Ovary (tissue), 9 donors: ENCODE measurements around the gene SLC22A3. TPM values are rescaled to one million over a fixed set of nuclear protein-coding genes. Genes with fewer than 3 reads are reported as not detected.

ENCODE experiments used
- DNase-seq, 5 donors: peaks; one replicate each; pipeline ENCODE4 v3.0.0-alpha.2; 2019 to 2020
- H3K27ac ChIP-seq, 2 donors: fragments of 200-600 bp; one replicate each; pipeline versions ENCODE4 v1.5.1 to v1.8.0; 2019 to 2022
- H3K27me3 ChIP-seq: fragments of 200-600 bp; one replicate; pipeline ENCODE4 v1.8.0; 2022
- H3K36me3 ChIP-seq: fragments of 200-600 bp; sonication (generic); one replicate; pipeline ENCODE4 v1.5.1; 2019
- H3K4me1 ChIP-seq: one replicate; pipeline ENCODE4 v1.8.1; 2013; ENCODE audit warnings: mild to moderate bottlenecking, moderate library complexity; ENCODE audit not compliant: insufficient read depth
- H3K4me3 ChIP-seq: fragments of 200-600 bp; sonication (generic); one replicate; pipeline ENCODE4 v1.5.1; 2017
- H3K9me3 ChIP-seq, 2 donors: fragments of 200-600 bp in 1 of 2; sonication (generic) in 1 of 2; one replicate each; pipeline versions ENCODE4 v1.5.1 to v1.8.1; 2013 to 2019; ENCODE audit warnings: mild to moderate bottlenecking in 1 of 2, moderate library complexity in 1 of 2
- EP300 ChIP-seq: sonication (generic); formaldehyde crosslinking; IDR thresholded peaks from one replicate; pipeline ENCODE4 v1.6.1; 2017; ENCODE audit warnings: antibody characterized with exemption
- POLR2A ChIP-seq: fragments of 450-650 bp; IDR thresholded peaks from one replicate; pipeline ENCODE4 v1.6.1; 2017; ENCODE audit warnings: antibody characterized with exemption, mild to moderate bottlenecking, moderate library complexity
- WGBS, 3 donors: extraction: QIAGEN DNeasy Blood & Tissue Kit in 1 of 3; methylation state at CpG; one replicate each; pipeline versions ENCODE4 v1.1.5 to v1.1.7; 2013 to 2017; 5-methylcytosine and 5-hydroxymethylcytosine counted together
- intact Hi-C, 4 donors: fragments of 100-400 bp; cut with DNase I; formaldehyde crosslinking; loops; one replicate each; pipeline versions ENCODE4 v1.11.0 to v1.15.1; 2022 to 2023
- polyA plus RNA-seq, 2 donors: library from polyadenylated mRNA; stranded (reverse); fragments of 200-250 nt in 1 of 2; fragments of 350-450 nt in 1 of 2; fragmentation: Illumina TruSeq in 1 of 2; extraction: RNeasy Lipid Tissue Mini Kit (QIAGEN cat#74804) in 1 of 2; gene quantifications; one replicate each; pipeline ENCODE4 v1.2.3, GENCODE V29; 2013 to 2014
- total RNA-seq, 7 donors: library from RNA; depleted of rRNA in 2 of 7; stranded (reverse); fragments of >200 nt in 2 of 7; fragmentation: NEBNext Ultra II Directional in 3 of 7; extraction: Animal tissue kit (Norgen Biotek cat#: 25700) in 3 of 7; gene quantifications; one replicate each; pipeline versions ENCODE4 v1.1.0 to v1.2.4, GENCODE V29; 2016 to 2023
- TF ChIP-seq, protein P1 (sequence below), 3 donors: fragments of 450-650 bp in 2 of 3; fragments of 200-600 bp in 1 of 3; IDR thresholded peaks; one replicate each; pipeline versions ENCODE4 v1.5.1 to v1.8.0; 2016 to 2022; ENCODE audit warnings: antibody characterized with exemption in 3 of 3, mild to moderate bottlenecking in 1 of 3
- donor health status: DM: no; HTN: no; CAD: no; lungs with moderate emphysema.
- donor health status: DM: no; HTN: no; CAD: no.
- donor health status: Bipolar disorder and iron deficiency.
- donor health status: DM: yes; HTN: yes; CAD: no.
- donor health status: DM: no; HTN: no; CAD: no.
- donor health status: DM: yes; HTN: yes; CAD: no.

Gene SLC22A3
- total and polyA plus RNA-seq, 9 donors, result 13.5 to 42.5 (median 30.5) TPM

DNA sequence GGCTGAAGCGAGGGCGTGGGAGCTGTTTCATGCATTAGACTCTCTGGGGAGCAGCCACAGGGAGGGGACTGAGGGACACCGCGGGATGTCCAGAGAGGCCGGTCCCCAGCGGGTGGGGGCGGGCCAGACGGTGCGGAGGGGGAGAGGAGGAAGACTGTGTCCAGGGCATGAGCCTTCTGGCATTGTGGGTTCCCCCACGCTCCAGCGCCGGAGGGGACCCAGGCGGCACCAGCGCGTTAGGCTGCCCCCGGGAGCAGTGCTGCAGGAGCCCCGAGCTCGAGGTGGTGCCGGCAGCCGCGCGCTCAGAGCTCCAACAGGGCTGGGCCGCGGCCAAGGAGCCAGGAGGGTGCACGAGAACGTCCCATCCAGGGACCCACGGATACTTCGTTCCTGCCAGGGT is 14.4 kb downstream of the SLC22A3 start:
- 87 to 95% (median 94%) methylated on average over 27 to 28 of the region's 28 CpGs for WGBS, 3 donors

DNA sequence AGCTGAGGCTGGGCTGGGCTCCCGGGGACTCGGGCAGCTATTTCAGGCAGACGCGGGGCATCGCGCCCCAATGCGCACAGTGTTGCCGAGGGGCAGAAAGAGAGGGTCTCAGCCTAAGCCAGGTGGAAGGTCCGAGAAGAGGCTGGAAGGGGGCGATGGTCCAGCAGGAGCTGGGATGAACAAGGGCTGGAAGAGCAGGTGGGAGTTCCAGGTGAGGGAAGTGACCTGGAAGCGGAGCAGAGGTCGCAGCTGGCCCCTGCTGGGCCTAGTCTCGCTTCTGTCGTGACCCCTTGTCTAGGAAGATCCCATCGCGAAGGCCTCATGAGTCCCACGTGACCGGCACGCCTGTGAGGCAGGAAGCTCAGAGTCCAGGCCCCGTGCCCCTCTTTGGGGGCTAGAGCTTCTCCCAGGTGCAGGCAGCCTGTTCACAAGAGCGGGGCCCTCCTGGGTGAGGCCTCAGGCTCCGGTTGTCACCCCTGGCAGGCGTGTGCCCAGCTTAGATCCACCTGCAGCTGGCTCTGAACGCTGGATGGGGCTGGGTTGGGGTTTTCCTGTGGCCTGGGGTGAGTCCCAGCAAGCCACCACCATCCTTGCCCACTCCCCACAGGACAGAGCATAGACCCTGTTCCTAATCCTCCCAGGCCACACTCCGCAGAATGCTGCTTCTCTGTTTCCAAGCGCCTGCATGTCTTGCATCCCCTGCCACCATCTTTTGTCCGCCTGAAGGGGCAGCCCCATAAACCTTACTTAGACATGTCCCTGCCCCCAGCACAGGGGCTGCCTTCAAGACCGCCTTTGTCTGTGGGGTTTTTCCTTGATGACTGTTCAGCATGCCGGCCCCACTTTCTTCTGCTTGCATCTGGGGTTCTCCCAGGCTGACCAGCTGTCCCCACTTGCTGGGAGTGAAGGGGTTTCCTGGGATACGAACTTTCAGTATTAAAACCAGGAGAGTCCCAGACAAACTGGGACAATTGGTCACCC is 15.1 kb downstream of the SLC22A3 start:
- Histone ChIP-seq H3K27ac (no peak overlapping the region), H3K36me3 (no peaks in the 10 kb centered on the region), H3K9me3 (no peaks in the 10 kb centered on the region), H3K27me3 (no peaks in the 10 kb centered on the region), H3K4me3 (no peak overlapping the region), H3K4me1 (no peaks in the 10 kb centered on the region)
- TF ChIP-seq EP300 (no peak), POLR2A (no peak)
- TF ChIP-seq, protein P1, sequence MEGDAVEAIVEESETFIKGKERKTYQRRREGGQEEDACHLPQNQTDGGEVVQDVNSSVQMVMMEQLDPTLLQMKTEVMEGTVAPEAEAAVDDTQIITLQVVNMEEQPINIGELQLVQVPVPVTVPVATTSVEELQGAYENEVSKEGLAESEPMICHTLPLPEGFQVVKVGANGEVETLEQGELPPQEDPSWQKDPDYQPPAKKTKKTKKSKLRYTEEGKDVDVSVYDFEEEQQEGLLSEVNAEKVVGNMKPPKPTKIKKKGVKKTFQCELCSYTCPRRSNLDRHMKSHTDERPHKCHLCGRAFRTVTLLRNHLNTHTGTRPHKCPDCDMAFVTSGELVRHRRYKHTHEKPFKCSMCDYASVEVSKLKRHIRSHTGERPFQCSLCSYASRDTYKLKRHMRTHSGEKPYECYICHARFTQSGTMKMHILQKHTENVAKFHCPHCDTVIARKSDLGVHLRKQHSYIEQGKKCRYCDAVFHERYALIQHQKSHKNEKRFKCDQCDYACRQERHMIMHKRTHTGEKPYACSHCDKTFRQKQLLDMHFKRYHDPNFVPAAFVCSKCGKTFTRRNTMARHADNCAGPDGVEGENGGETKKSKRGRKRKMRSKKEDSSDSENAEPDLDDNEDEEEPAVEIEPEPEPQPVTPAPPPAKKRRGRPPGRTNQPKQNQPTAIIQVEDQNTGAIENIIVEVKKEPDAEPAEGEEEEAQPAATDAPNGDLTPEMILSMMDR (IDR thresholded peaks at IDR 0.05), result no peak
- intact Hi-C loops, result no loop called here
- WGBS, 3 donors, result 94 to 96% (median 94%) methylated on average over 30 of the region's 30 CpGs
- no peak for DNase-seq

More for the DNA sequence above, 14.4 kb downstream of the SLC22A3 start:
- intact Hi-C loops, result no loop called here
- Histone ChIP-seq H3K4me1 (no peaks in the 10 kb centered on the region), H3K9me3 (no peaks in the 10 kb centered on the region), H3K27me3 (no peaks in the 10 kb centered on the region), H3K36me3 (no peaks in the 10 kb centered on the region), H3K27ac (no peak overlapping the region), H3K4me3 (no peak overlapping the region)
- DNase-seq, result no peak
- TF ChIP-seq, protein P1 (IDR thresholded peaks at IDR 0.05), result no peak
- TF ChIP-seq EP300, result no peak
- no peak for TF ChIP-seq POLR2A

DNA sequence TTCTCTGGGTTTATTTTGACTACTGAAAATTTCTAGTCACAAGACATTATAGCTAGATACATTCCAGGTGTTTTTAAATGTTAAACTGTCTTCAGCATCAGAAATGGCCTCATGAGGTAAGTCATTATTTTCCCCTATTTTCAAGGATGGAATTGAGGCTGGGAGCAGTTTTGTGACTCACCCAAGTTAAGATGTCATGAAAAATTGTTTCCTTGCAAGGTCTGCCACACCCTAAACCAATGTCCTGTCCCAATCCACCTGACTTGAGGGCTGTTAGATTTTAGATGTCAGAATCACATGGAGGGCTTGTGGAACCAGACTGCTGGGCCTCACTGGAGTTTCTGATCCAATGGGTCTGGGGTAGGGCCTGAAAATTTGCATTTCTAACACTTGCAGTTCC is 16.9 kb downstream of the SLC22A3 start:
- no peak for DNase-seq

DNA sequence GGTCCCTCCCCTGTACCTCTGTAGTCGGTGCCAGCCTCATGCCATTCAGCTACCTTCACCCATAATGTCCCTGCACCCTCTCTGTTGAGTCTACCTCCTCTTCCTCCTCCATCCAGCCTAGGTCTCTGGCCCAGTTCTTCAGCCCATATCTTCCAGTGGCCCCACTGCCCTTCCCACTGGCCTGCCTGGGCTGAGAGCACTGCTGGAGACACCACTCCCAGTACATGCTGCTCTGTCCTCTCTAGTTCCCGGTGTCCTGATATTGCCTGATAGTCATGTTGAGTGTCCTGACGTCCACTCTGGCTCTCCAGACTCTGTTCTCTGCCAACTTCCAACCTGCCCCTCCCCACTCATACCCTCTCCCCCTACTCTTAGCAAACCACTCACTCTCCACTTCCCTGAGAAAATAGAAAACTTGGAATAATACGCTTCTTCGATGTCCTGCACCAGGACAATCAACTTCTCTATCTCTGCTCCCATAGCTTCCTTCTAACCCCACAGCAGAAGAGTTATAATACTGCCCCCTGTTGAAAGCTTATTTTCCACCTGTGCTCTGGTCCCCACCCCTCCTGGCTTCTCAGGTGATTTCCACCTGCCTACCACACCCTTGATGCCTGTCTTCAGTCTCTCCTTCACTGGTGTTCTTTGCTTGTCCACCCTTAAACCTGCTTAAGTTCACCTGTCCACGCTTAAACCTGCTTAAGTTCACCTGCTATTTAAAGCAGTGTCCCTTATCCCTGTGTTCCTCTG is 19.8 kb downstream of the SLC22A3 start:
- no peak overlapping the region for H3K27ac ChIP-seq
- DNase-seq, result no peak
- no peaks in the 10 kb centered on the region for H3K9me3 ChIP-seq
- no peaks in the 10 kb centered on the region for H3K4me1 ChIP-seq
- no peaks in the 10 kb centered on the region for H3K27me3 ChIP-seq
- intact Hi-C loops, result no loop called here
- 86 to 89% (median 89%) methylated on average over 6 of the region's 6 CpGs for WGBS, 3 donors
- no peak for TF ChIP-seq EP300
- TF ChIP-seq POLR2A, result no peak
- TF ChIP-seq, protein P1 (IDR thresholded peaks at IDR 0.05), result no peak
- H3K36me3 ChIP-seq, result no peaks in the 10 kb centered on the region
- no peak overlapping the region for H3K4me3 ChIP-seq

More for the DNA sequence above, 16.9 kb downstream of the SLC22A3 start:
- TF ChIP-seq EP300 (no peak), POLR2A (no peak)
- TF ChIP-seq, protein P1 (IDR thresholded peaks at IDR 0.05), result no peak
- Histone ChIP-seq H3K4me3 (no peak overlapping the region), H3K27ac (no peak overlapping the region), H3K9me3 (no peaks in the 10 kb centered on the region), H3K36me3 (no peaks in the 10 kb centered on the region), H3K4me1 (no peaks in the 10 kb centered on the region), H3K27me3 (no peaks in the 10 kb centered on the region)
- intact Hi-C loops, result no loop called here
